ENCODE data around the gene GARS1.

GARS1 gene

GRCh38 chr7:30594540-30595435, at the start of gene GARS1:
GARS1 (plus strand) TSS chr7:30594878; CDS start chr7:30594922, 44 bp downstream.
- Histone ChIP-seq H3K4me1 (ENCODE audit: insufficient read depth, low read length) (peaks cover 11% of the 10 kb centered on the region), H3K9ac (ENCODE audit: low read depth, low read length) (peak within 1 kb of the TSS; percentile 98), H3K9me3 (ENCODE audit: control insufficient read depth, insufficient read depth, low read length) (no peaks in the 10 kb centered on the region), H3K36me3 (ENCODE audit: insufficient read depth, low read length) (peaks cover 12% of the 10 kb centered on the region)

- no peaks in the 10 kb centered on the region for H3K36me3 ChIP-seq (ENCODE audit: insufficient read depth, low read length)
- H3K9me3 ChIP-seq (ENCODE audit: control insufficient read depth, insufficient read depth, low read length) = no peaks in the 10 kb centered on the region
- no peak overlapping the region for H3K9ac ChIP-seq (ENCODE audit: low read depth, low read length)
- peaks cover 10% of the 10 kb centered on the region for H3K4me1 ChIP-seq (ENCODE audit: insufficient read depth, low read length)
Measured at GRCh38 chr7:30545791-30546555, 48.7 kb upstream of the GARS1 start.

GRCh38 chr7:30546596-30546995, 48.1 kb upstream of the GARS1 start:
- H3K36me3 ChIP-seq (ENCODE audit: insufficient read depth, low read length) = no peaks in the 10 kb centered on the region
- no peak overlapping the region for H3K9ac ChIP-seq (ENCODE audit: low read depth, low read length)
- H3K9me3 ChIP-seq (ENCODE audit: control insufficient read depth, insufficient read depth, low read length) = no peaks in the 10 kb centered on the region
- peaks cover 10% of the 10 kb centered on the region for H3K4me1 ChIP-seq (ENCODE audit: insufficient read depth, low read length)

GRCh38 chr7:30548845-30549244, 45.8 kb upstream of the GARS1 start:
- peaks cover 10% of the 10 kb centered on the region for H3K4me1 ChIP-seq (ENCODE audit: insufficient read depth, low read length)
- no peaks in the 10 kb centered on the region for H3K9me3 ChIP-seq (ENCODE audit: control insufficient read depth, insufficient read depth, low read length)
- no peaks in the 10 kb centered on the region for H3K36me3 ChIP-seq (ENCODE audit: insufficient read depth, low read length)
- H3K9ac ChIP-seq (ENCODE audit: low read depth, low read length) = no peak overlapping the region

GRCh38 chr7:30549931-30550493, 44.7 kb upstream of the GARS1 start:
- Histone ChIP-seq H3K9ac (ENCODE audit: low read depth, low read length) (no peak overlapping the region), H3K4me1 (ENCODE audit: insufficient read depth, low read length) (peaks cover 10% of the 10 kb centered on the region), H3K36me3 (ENCODE audit: insufficient read depth, low read length) (no peaks in the 10 kb centered on the region), H3K9me3 (ENCODE audit: control insufficient read depth, insufficient read depth, low read length) (no peaks in the 10 kb centered on the region)

GRCh38 chr7:30552330-30552729, 42.3 kb upstream of the GARS1 start:
- Histone ChIP-seq H3K36me3 (ENCODE audit: insufficient read depth, low read length) (no peaks in the 10 kb centered on the region), H3K9me3 (ENCODE audit: control insufficient read depth, insufficient read depth, low read length) (no peaks in the 10 kb centered on the region), H3K9ac (ENCODE audit: low read depth, low read length) (no peak overlapping the region), H3K4me1 (ENCODE audit: insufficient read depth, low read length) (peaks cover 10% of the 10 kb centered on the region)

- H3K9me3 ChIP-seq (ENCODE audit: control insufficient read depth, insufficient read depth, low read length) = no peaks in the 10 kb centered on the region
- H3K4me1 ChIP-seq (ENCODE audit: insufficient read depth, low read length) = peaks cover 10% of the 10 kb centered on the region
- no peak overlapping the region for H3K9ac ChIP-seq (ENCODE audit: low read depth, low read length)
- H3K36me3 ChIP-seq (ENCODE audit: insufficient read depth, low read length) = no peaks in the 10 kb centered on the region
Measured at GRCh38 chr7:30553141-30553540, 41.5 kb upstream of the GARS1 start.

GRCh38 chr7:30553546-30553945, 41.1 kb upstream of the GARS1 start:
- Histone ChIP-seq H3K9me3 (ENCODE audit: control insufficient read depth, insufficient read depth, low read length) (no peaks in the 10 kb centered on the region), H3K36me3 (ENCODE audit: insufficient read depth, low read length) (no peaks in the 10 kb centered on the region), H3K9ac (ENCODE audit: low read depth, low read length) (no peak overlapping the region), H3K4me1 (ENCODE audit: insufficient read depth, low read length) (peaks cover 10% of the 10 kb centered on the region)

GRCh38 chr7:30555525-30555924, 39.2 kb upstream of the GARS1 start:
- no peaks in the 10 kb centered on the region for H3K36me3 ChIP-seq (ENCODE audit: insufficient read depth, low read length)
- no peak overlapping the region for H3K9ac ChIP-seq (ENCODE audit: low read depth, low read length)
- H3K4me1 ChIP-seq (ENCODE audit: insufficient read depth, low read length) = no peaks in the 10 kb centered on the region
- no peaks in the 10 kb centered on the region for H3K9me3 ChIP-seq (ENCODE audit: control insufficient read depth, insufficient read depth, low read length)

- Histone ChIP-seq H3K4me1 (ENCODE audit: insufficient read depth, low read length) (no peaks in the 10 kb centered on the region), H3K36me3 (ENCODE audit: insufficient read depth, low read length) (no peaks in the 10 kb centered on the region), H3K9ac (ENCODE audit: low read depth, low read length) (no peak overlapping the region), H3K9me3 (ENCODE audit: control insufficient read depth, insufficient read depth, low read length) (no peaks in the 10 kb centered on the region)
Measured at GRCh38 chr7:30556840-30557239, 37.8 kb upstream of the GARS1 start.

GRCh38 chr7:30557245-30557644, 37.4 kb upstream of the GARS1 start:
- no peaks in the 10 kb centered on the region for H3K4me1 ChIP-seq (ENCODE audit: insufficient read depth, low read length)
- no peaks in the 10 kb centered on the region for H3K9me3 ChIP-seq (ENCODE audit: control insufficient read depth, insufficient read depth, low read length)
- H3K9ac ChIP-seq (ENCODE audit: low read depth, low read length) = no peak overlapping the region

GRCh38 chr7:30559611-30560010, 35.1 kb upstream of the GARS1 start:
- H3K36me3 ChIP-seq (ENCODE audit: insufficient read depth, low read length) = no peaks in the 10 kb centered on the region; the same call in 1 of the 2 replicates
- no peak overlapping the region for H3K9ac ChIP-seq (ENCODE audit: low read depth, low read length)
- peaks cover 5% of the 10 kb centered on the region; the same call in 1 of the 2 replicates for H3K4me1 ChIP-seq (ENCODE audit: insufficient read depth, low read length)
- H3K9me3 ChIP-seq (ENCODE audit: control insufficient read depth, insufficient read depth, low read length) = no peaks in the 10 kb centered on the region

More at GRCh38 chr7:30557245-30557644, 37.4 kb upstream of the GARS1 start:
- no peaks in the 10 kb centered on the region for H3K36me3 ChIP-seq (ENCODE audit: insufficient read depth, low read length)

- Histone ChIP-seq H3K9ac (ENCODE audit: low read depth, low read length) (no peak overlapping the region), H3K4me1 (ENCODE audit: insufficient read depth, low read length) (peaks cover 5% of the 10 kb centered on the region; the same call in 1 of the 2 replicates)
Measured at GRCh38 chr7:30561389-30561788, 33.3 kb upstream of the GARS1 start.

GRCh38 chr7:30562498-30562897, 32.2 kb upstream of the GARS1 start:
- peaks cover 5% of the 10 kb centered on the region; the same call in 1 of the 2 replicates for H3K4me1 ChIP-seq (ENCODE audit: insufficient read depth, low read length)
- H3K9me3 ChIP-seq (ENCODE audit: control insufficient read depth, insufficient read depth, low read length) = no peaks in the 10 kb centered on the region
- no peaks in the 10 kb centered on the region; the same call in 1 of the 2 replicates for H3K36me3 ChIP-seq (ENCODE audit: insufficient read depth, low read length)
- H3K9ac ChIP-seq (ENCODE audit: low read depth, low read length) = no peak overlapping the region

More at GRCh38 chr7:30561389-30561788, 33.3 kb upstream of the GARS1 start:
- Histone ChIP-seq H3K9me3 (ENCODE audit: control insufficient read depth, insufficient read depth, low read length) (no peaks in the 10 kb centered on the region), H3K36me3 (ENCODE audit: insufficient read depth, low read length) (no peaks in the 10 kb centered on the region; the same call in 1 of the 2 replicates)

Measured in ES-I3 (cell line).